ENCODE results near the gene RP9.

RP9 gene

GRCh38 chr7:33128631-33128989, 19.4 kb upstream of the RP9 start:
- peak overlapping the region; percentile 77 for H3K4me3 ChIP-seq (replicated peaks; ENCODE audit: low read depth, low read length)
- DNase-seq (ENCODE audit: extremely low read depth, low read depth), result no peak
- no peak for TF ChIP-seq CTCF (IDR thresholded peaks at IDR 0.05; ENCODE audit: low read depth, low read length, missing control alignments)

- no peak for DNase-seq (ENCODE audit: extremely low read depth, low read depth)
- TF ChIP-seq CTCF (IDR thresholded peaks at IDR 0.05; ENCODE audit: low read depth, low read length, missing control alignments), result no peak
- no peak overlapping the region for H3K4me3 ChIP-seq (replicated peaks; ENCODE audit: low read depth, low read length)
Observed at GRCh38 chr7:33127085-33127484, 17.9 kb upstream of the RP9 start.

GRCh38 chr7:33118383-33118782, 9.2 kb upstream of the RP9 start:
- DNase-seq (ENCODE audit: extremely low read depth, low read depth), result no peak
- no peak for TF ChIP-seq CTCF (IDR thresholded peaks at IDR 0.05; ENCODE audit: low read depth, low read length, missing control alignments)
- no peak overlapping the region for H3K4me3 ChIP-seq (replicated peaks; ENCODE audit: low read depth, low read length)

GRCh38 chr7:33114976-33115375, 5.8 kb upstream of the RP9 start:
- no peak for TF ChIP-seq CTCF (IDR thresholded peaks at IDR 0.05; ENCODE audit: low read depth, low read length, missing control alignments)
- no peak overlapping the region for H3K4me3 ChIP-seq (replicated peaks; ENCODE audit: low read depth, low read length)
- DNase-seq (ENCODE audit: extremely low read depth, low read depth), result no peak

GRCh38 chr7:33111614-33112013, 2.4 kb upstream of the RP9 start:
- H3K4me3 ChIP-seq (replicated peaks; ENCODE audit: low read depth, low read length), result no peak overlapping the region
- TF ChIP-seq CTCF (IDR thresholded peaks at IDR 0.05; ENCODE audit: low read depth, low read length, missing control alignments), result no peak
- DNase-seq (ENCODE audit: extremely low read depth, low read depth), result no peak

- no peak for DNase-seq (ENCODE audit: extremely low read depth, low read depth)
- peak overlapping the region; percentile 82 for H3K4me3 ChIP-seq (replicated peaks; ENCODE audit: low read depth, low read length)
Observed at GRCh38 chr7:33109758-33110238, 594 bp upstream of the RP9 start.

More at GRCh38 chr7:33109758-33110238, 594 bp upstream of the RP9 start:
- no peak for TF ChIP-seq CTCF (IDR thresholded peaks at IDR 0.05; ENCODE audit: low read depth, low read length, missing control alignments)
